HG03025 (cell line): ENCODE data around the gene FAM98A.

Source experiments
- ATAC-seq: cut with Tn5 transposase; IDR thresholded peaks from one replicate; pipeline ENCODE4 v1.9.1; 2021; ENCODE audit warnings: mild to moderate bottlenecking, moderate library complexity; ENCODE audit not compliant: unreplicated experiment, low FRiP score

FAM98A gene

DNA sequence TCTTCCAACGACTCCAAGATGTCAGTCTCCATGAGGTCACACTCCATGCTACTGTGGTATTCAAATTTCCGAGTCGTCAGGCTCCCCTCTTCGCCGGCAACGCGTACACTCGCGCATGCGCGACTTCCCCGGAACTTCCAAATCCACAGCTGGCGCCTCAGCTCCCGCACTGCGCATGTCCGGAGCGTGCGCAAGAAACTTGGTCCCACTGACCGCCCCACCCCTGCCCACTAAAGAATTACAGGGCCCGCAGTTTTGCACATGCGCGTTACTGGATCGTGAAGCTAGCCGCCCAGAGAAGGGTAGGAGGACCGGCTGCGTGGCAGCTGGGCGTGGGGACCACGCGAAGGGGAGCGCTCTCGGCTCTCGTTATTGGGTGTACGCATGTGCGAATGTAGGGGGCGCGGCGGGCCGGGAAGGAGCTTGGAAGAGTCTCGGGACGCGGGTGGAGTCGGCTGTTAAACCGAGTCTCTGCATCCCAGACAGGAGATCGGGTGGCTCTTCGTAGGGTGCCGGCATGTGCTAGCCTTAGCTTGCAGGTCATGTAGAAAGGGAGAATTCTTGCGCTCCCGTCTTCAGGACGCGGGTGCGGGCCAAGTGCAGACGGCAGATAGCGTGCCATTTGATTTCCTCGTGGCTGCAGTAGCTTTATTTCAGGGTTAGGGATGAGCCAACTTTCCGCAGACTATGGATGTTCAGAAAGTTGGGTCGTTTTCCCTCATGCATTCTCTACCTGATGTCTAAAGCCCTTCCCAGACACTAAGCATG lies at the start of gene FAM98A:
FAM98A (minus strand) TSS at position 125 of the 768 bp plus-strand sequence; CDS start at position 47, 78 bp downstream.
- ATAC-seq, result peak; percentile 91

DNA sequence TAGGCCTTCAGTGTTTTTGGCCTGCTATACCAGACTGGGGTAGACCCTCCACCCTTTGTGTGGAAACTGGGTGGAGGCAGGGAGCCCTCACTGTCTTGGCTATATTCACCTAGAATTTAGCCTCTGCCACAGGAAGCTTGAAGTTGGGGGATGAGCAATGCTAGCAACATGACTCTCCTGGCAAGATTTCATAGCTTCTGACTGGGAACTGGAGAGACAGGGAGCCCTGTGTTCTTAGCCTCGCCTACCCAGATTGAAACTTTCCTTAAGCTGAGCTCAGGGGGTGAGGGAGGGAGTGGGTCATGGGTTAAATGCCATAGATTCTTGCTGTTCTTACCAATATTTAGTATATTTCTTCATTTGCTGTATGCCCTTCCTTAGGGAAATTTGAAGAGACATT lies 46.8 kb upstream of the FAM98A start:
- no peak for ATAC-seq

DNA sequence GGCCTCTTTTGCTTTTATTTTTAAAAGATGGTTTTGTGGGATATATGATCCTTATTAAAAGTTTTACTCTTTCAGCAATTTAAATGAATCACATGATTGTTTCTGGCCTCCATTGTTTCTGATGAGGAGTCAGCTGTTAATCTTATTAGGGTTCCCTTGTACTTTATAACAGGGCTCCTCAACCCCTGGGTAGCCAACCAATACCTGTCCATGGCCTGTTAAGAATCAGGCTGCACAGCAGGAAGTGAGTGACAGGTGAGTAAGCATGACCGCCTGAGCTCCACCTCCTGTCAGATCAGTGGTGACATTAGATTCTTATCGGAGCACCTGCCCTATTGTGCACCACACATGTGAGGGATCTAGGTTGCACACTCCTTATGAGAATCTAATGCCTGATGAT lies 45.1 kb upstream of the FAM98A start:
- no peak for ATAC-seq

DNA sequence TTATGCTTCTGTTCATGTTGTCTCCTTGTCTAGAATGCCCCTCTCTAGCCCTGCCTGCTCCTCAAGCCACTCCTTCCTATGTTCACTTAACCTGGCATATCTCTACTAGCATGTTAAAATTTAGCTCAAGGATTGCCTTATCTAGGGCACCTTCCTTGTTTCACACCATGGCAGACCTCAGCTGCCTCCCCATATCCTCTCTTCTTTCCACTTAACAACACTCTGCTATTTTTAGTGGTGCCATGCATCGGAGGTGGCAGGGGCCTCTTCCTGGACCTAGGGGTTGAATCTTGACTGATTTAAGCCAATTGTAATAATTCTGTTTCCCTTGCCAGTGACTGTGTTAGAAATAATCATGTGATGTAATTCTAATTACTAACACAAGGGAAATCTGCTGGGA lies 36.9 kb upstream of the FAM98A start:
- no peak for ATAC-seq

DNA sequence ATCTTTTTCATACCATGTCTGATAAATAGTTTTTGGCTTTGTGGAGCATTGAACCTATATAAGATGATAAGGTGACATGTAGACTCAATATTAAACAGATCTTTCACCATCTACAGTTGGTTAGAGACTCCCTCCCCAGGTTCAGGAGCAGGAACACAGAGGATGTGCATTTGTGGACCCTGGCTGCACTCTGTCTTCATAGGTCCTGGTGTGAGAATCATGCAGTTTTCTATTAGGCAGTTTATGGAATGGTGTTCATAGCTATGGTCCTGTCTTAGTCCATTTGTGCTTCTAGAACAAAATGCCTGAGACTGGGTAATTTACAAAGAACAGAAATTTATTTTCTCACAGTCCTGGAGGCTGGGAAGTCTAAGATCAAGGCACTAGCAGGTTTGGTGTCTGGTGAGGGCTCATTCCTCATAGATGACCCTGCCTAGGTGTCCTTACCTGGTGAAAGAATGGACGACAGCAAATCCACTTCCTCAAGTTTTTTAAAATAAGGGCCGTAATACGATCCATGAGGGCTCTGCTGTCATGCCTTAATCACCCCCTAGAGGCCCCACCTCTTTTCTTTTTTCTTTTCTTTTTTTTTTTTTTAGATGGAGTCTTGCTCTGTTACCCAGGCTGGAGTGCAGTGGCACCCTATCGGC lies 35.3 kb upstream of the FAM98A start:
- ATAC-seq, result no peak

DNA sequence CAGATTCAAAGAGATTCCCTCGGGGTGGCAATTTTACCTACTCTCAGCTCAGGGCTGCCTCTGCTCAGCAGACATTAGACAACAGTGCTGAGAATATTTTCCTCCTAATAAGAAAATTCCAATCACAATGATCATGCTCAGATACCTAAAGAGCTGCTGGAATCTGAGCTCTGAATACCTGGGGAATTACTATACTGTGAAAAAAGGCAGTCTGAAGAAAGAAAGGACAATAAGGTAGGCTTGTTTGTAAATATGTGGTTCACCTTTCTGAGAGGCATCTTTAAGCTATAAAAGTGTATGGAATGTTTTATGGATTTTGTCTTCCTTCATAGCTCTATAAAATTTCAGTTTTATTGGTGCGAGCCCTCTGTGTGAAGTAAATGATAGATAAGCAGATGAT lies 34.2 kb upstream of the FAM98A start:
- no peak for ATAC-seq

DNA sequence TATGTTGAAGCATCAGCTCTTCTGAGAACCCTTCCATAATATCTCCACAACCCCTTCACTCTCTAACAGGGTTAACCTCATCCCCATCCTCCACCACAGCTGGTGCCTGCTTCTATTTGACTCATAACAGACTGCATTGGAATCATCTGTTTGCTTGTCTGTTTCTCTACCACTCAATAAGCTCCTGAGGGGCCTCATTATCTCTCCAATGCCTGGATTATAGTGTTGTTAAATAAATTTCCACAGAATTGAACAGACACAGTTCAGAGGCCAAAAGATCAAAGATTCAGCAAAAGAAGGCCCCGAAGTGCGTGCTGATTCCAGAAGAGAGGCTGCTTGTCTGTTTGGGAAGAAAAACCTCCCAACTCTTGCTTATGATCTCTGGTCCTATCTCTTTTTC lies 33.7 kb upstream of the FAM98A start:
- no peak for ATAC-seq

DNA sequence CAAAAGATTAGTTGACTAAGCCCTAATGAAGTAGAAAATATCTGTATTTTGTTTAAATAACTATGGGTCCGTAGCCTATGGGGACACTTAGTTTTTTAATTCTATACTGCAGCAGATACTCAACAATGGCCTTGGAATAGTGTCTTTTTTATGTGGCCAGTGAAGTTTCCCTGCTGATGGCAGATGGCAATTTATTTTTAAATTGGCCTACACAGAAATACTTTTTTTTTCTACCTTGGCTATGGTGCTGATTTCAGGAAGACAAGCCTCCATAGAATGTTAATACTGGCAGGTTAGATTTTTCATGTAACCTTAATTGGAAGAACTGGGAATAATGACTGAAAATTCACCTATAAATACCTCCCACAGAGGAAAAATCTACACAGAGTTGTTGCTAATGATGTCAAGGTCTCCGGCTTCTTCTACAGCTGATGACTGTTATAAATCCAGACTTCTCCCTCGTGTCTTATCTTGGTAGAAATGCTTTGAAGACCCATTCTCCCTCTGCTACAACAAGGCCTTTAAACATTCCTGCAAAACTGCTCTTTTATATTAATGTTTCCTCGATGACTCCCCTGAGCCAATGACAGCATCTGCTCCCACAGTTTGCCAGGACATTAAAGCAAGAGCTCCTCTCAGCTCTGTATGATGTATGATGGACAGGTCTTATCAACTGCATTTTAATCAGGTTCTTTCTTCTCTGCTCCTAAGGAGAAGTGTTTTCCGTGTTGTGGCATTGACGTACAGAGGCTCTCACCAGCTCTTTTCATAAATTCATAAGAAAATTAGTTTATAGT lies 29.1 kb upstream of the FAM98A start:
- ATAC-seq, result no peak

DNA sequence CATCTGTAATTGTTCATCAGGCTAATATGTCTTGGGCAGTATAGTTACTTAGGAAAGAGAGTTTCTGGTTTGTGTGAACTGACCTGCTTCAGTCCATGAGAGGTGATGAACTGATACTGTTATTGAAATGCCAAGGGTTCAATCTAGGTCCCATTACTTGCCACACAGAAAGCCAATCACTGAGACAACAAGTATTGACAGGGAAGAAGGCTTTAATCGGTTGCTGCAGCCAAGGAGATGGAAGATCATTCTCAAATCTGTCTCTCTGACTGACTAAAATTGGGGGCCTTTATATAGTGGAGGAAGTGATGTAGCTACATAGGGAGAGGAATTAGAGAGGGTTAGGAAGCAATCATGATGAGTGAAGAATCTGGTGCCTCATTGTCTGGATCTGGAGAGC lies 19.9 kb upstream of the FAM98A start:
- no peak for ATAC-seq

DNA sequence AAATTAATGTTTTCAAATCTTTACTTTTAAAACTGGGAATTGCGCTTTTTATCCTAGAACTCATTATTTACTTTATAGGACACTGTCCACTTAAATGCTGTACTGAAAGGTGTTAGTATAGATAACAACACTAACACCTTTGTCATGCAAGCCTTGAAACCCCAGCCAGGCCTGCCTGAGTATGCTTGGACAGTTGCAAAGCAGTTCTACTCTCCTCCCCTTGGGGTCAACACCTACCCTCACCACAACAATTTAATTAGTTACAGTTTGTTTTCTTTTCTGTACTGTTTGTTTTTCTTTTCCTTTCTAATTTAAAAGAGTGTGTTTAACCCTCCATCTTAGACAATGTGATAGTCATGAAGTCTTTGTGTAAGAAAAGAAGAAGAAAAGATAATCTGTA lies 18.9 kb upstream of the FAM98A start:
- no peak for ATAC-seq

DNA sequence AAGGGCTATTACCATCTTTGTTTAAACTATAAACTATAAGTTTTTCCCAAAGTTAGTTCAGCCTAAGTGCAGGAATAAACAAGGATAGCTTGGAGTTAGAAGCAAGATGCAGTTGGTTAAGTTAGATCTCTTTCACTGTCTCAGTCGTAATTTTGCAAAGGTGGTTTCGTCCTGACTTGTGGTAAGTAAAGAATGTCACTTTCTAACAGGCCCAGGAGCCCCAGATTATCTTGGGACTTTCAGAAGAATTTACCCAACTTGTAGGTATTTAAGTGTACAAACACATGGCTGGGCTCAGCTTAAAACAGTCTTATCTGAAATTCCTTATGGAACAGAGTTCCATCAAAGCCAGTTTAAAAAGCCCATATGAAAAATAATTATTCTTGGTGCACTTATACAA lies 18.3 kb upstream of the FAM98A start:
- peak; percentile 61 for ATAC-seq

DNA sequence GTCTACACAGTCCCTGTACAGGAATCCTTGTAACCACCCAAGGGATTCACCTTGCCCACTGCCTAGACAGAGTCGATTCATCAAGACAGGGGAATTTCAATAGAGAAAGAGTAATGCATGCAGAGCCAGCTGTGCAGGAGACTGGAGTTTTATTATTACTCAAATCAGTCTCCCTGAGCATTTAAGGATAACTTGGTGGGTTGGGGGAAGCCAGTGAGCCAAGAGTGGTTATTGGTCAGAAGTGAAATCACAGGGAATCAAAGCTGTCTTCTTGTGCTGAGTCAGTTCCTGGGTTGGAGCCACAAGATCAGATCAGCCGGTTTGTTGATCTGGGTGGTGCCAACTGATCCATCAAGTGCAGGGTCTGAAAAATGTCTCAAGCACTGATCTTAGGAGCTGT lies 17.8 kb upstream of the FAM98A start:
- ATAC-seq, result no peak

DNA sequence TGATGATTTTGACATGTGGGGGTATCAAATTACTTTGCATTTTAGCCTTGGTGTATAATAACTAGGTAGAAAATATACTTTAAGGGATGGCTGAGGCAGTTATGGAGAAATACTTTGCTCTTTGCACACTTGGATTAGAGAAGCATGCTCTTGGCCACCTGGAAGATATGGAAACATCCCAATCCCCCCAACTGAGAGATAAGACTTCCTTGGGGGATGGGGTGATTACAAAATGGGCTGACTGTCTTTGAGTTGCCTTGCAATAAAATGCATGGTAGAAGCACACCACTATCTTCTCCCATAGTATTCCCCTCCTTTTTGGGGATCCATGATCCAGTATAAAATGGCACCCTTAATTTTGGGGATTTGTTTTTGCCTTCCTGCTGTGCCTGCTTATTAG lies 15.1 kb upstream of the FAM98A start:
- no peak for ATAC-seq

DNA sequence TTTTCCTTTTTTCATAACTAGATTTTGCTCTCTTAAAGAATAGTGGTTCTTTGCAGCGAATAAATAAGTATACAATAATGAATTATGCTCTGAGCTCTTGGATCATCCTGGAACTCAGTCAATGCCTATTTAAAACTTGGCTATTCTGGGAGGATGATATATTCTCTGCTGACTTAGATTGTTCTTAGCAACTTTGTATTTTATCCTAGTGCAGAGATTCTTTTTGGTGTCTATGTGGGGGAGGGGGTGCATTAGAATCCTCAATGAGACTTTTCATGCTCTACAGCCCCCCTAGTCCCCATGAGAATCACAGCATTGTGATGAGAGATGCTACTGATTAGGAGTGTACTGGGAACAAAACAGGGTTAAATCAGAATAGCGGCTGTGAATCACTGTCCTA lies 8.8 kb upstream of the FAM98A start:
- ATAC-seq, result no peak

DNA sequence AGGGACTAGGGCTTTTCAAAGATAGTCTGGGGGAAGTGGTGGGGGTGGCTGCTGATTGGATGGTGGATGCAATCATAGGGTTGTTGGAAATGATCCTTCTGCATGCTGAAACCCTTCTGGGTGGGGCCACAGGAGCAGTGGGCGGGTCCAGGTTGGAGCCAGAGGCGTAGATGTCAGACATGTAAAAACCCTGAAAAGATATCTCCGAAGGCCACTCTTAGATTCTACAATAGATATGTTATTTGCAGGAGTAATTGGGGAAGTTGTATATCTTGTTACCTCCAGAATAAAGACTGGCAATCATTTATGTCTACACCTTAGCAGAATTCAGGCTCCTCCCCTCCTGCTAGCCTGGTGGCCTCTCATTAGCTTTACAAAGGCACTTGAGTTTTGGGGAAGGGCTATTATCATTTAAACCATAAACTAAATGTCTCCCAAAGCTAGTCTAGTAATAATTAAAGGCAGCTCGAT lies 8.2 kb upstream of the FAM98A start:
- ATAC-seq, result no peak

DNA sequence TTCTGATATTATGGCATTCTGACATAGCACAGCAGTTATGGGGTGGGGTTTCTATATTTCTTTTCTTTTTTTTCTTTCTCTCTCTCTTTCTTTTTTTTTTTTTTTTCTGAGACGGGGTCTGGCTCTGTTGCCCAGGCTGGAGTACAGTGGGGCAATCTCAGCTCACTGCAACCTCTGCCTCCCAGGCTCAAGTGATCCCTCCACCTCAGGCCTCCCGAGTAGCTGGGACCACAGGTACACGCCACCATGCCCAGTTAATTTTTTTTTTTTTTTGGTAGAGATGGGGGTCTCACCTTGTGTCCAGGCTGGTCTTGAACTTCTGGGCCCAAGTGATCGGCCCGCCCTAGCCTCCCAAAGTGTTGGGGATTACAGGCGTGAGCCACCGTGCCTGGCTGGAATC lies 7.5 kb upstream of the FAM98A start:
- ATAC-seq, result no peak

DNA sequence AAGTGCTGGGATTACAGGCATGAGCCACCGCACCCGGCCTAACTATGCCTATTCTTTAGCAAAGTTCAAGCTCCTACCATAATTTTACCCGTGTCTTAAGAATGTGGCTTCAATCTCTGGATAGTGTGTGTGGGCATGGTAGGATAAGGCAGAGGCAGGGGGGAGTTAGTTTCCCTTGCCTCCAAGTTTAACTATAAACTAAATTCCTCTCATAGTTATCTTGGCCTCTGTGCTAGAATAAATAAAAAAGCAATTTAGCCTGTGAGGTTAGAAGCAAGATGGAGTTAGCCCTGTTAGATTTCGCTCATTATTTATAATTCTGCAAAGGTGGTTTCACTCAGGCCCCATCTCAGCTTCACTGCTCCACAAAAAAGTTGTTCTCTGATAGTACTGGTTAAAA lies 7.0 kb upstream of the FAM98A start:
- no peak for ATAC-seq

DNA sequence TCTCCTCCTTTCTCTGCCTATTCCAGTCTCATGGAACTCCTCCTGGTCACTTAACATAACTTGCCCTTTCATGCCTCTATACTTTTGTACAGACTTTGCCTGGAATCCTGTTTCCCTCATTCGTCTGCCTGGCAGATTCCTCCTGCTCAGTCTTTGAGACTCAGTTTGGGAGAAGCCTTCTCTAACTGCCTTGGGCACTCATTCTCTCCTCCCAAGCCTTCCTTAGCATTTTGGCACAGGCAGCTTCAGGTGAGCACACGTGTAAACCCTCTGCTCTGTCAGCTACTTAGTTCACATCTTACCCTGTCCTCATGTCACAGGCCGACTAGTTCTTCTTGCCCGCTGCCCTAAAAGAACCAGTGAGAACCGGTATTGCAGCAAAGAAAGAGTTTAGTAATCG lies 6.0 kb upstream of the FAM98A start:
- ATAC-seq, result no peak

DNA sequence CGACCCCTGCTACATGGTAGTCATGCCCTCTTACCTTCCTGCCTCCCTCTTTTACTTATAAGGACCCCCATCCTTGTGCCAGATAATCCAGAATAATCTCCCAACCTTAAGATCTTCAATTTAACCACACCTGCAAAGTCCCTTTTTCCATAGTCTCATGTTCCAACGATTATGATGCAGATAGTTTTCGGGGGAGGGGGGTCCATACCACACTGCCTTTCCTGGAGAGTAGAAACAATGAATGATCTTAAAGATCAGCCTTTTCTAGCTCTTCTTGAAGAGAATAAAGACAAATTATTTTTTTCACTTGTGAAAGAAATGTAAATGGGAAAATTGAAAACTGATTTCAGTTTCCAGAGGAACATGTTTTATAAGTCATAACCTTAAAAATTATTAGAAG lies 4.3 kb upstream of the FAM98A start:
- no peak for ATAC-seq

DNA sequence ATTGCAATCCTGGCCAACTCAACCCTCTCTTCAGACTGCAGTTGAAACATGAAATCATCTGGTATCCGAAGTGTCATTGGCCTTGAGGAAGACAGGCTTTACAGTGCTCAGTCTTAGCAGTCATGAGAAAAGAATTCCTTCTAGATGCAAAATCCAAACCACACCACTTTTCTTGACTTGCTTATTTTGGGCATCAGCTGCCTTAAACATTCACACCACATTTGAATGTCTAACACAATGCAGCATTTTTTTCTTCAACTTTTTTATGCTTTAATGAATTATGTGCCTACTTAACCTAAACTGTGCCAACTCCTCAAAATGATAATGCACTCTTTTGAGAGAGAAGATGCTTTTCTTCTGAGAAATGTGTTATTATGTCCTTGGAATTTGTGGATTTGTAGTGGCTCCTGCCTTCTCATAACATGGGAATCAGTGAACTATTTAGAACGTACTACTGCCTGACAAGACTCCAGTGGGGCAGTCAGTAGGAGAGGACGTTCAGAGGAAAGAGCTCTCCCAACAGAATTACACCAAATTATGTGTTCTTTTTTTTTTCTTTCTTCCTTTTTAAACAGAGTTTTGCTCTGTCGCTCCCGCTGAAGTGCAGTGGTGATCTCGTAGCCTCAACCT lies 3.2 kb upstream of the FAM98A start:
- no peak for ATAC-seq

DNA sequence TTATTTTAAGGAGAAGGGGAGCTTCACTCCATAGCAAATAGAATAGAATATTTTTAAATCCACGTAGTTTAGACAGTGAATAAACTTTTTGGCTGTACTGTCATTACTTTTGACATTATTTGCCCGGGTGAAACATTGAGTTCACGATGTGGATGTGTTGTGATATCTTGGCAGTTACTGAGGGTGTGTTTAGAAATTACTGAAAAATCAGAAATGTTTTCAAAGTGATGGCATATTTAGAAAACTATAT lies 769 bp upstream of the FAM98A start:
- ATAC-seq, result no peak
